HG03460 (cell line): ENCODE measurements around the gene NOL12.
"Not testable (repeated sequence)": the region's sequence is repeated elsewhere in the genome, so short reads cannot be mapped to it uniquely, and the experiment has no call there.

Experiments
- ATAC-seq: cut with Tn5 transposase; IDR thresholded peaks from one replicate; pipeline ENCODE4 v1.9.1; 2021; ENCODE audit not compliant: unreplicated experiment

Gene NOL12

DNA sequence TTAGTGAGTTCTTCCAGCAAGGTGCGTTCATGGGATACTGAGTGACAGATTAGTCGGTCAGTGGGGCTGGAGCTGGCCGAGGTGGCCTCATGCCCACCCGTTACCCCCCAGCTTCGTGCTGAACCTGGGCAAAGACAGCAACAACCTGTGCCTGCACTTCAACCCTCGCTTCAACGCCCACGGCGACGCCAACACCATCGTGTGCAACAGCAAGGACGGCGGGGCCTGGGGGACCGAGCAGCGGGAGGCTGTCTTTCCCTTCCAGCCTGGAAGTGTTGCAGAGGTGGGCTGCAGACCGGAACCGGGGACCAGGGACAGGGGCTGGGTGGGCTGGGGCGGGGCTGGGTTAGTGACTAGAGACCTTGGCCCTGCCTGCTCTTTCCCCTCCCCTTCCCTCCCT lies 7.8 kb upstream of the NOL12 start:
- ATAC-seq = no peak

DNA sequence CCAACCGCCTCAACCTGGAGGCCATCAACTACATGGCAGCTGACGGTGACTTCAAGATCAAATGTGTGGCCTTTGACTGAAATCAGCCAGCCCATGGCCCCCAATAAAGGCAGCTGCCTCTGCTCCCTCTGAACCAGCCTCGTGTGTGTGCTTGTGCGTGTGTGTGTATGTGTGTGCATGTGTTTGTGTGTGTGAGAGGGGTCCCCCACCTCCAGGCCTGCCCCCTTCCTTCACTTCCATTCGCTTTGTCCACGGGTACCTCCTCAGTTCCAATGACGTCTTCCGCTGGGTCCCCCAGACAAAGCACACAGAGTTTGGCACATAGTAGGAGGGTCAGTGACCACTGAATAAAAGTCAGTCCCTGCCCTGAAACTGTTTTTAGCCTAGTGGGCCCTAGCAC lies 6.5 kb upstream of the NOL12 start:
- no peak for ATAC-seq

DNA sequence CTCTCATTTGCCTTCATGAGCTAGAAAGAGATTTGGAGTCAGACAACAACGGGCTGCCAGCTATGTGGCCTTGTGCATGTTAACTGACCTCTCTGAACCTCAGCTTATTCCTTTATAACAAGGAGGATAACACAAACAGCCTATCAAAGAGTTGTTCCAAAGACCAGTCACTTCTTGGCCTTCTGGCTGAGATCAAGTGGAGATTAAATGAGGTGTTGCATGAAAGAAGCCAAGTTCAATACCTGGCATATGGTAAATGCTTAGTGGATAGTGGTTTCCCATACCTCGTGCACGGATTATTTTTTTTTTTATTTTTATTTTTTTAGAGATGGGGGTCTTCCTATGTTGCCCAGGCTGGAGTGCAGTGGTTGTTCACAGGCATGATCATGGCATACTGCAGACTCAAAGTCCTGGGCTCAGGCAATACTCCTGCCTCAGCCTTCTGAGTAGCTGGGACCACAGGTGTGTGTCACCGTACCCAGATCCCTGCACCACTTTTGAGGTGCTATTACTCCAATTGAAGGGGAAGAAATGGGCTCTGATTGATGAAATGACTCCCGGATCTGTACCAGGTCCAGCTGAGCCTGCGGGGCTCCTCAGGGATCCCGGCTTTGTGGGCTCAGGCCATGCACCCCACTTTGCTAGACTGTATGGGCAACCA lies 5.8 kb upstream of the NOL12 start:
- ATAC-seq = no peak

DNA sequence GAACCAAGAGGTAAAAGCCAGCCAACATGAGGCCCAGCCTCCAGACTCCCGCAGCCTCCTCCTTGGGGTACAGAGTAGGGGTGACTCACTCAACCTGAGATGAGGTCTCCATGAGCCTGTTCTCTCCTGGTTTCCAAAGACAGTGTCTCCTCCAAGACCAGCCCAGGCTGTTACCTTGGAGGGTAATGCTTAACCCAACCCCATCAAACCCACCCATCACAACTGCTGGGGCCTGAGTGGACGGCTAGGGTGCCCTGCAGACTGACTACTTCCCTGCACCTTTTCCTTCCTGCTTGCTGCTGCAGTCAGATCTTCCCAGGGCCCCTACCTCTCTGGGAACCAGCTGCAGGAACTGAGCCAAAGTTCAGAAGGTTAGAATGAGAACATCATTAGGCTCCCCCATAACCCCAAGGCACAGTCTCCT lies 5.1 kb upstream of the NOL12 start:
- no peak for ATAC-seq

DNA sequence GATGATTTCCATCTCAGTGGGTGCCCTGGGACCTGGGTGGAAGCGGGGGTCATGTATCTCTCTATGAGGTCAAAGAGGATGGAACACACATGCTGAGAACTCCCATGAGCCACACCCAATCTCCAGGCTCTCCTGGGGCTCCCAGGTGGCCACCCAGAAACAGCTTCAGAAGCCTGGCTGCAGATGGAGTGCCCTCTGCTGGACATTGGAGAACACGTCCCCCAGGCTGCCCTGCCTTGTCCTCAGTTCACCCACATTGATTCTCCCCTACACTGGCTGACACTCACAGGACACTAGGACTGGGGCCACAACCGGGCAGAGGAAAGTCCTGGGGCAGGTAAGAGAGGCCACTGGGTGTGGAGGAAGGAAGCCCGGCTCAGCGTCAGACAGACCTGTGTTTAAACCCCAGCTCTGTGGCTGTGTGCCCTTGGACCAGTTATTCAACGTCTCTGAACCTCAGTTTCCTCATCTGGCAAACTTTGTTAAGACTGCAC lies 4.5 kb upstream of the NOL12 start:
- ATAC-seq = no peak

DNA sequence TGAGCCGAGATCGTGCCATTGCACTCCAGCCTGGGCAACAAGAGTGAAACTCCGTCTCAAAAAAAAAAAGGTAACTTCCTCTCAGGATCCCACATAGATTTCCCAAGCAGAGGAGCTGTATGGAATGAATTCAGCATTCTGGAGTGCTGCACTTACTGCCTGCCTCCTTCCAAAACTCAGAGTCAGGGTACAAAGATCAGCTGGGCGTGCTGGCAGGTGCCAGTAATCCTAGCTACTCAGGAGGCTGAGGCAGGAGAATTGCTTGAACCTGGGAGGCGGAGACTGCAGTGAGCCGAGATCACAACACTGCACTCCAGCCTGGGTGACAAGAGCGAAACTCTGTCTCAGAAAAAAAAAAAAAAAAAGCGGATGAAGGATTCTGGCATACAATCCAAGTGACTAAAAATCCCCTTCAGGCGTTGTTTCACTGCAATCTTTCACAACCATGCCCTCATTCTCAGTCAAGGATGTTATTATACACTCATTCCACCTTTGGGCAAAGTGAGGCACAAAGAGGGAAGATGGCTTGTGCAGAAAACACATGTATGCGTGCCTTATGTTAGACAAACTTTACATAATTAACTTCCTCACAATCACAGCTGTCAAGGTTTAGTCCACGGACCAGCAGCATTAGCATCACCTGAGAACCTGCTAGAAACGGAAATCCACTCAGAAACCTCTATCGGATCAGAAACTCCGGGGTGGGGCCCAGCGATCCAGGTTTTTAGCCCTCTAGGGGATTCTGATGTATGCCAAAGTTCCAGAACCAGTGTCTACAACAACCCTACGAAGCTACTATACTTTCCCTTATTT lies 1.1 kb upstream of the NOL12 start:
- no peak for ATAC-seq

DNA sequence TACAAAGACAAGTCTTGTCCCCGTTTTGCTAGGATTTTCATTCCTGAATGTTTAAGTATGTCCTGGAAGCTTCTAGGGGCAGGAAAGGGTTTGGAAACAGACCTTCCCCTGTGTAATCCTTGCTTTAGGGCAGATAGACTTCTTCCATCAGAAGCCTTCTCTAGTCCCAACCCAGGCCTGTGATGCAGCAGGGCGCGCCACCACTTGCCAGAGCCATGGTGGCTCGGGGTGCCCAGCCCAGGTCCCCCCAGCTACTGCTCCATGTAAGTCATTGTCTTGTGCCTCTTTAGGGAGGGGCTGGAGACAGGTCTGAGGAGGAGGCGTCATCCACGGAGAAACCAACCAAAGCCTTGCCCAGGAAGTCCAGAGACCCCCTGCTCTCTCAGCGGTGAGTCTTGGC lies 4.3 kb downstream of the NOL12 start:
- no peak for ATAC-seq

DNA sequence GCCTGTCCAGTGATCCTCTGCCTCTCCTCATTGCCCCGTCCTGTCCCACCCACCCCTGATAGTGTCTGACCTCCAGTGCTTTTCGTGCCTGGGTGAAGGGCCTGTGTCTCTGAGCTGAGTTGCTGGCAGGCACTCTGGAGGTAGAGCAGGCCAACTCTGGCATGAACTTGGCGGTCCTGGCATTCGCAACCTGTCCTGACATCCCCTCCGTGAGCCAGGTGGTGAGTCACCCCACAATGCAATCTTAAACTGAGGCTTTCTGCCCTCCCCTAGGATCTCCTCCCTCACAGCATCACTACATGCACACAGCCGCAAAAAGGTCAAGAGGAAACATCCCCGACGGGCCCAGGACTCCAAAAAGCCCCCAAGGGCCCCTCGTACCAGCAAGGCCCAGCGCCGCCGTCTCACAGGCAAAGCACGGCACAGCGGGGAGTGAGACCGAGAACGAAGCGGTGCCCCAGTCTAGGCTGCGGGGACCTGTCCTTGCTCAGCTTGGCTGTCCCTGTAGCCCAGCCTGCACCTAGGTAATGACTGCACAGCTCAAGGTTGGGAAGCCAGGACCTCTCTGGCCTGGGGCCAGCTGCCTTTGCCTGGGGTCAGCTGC lies 4.9 kb downstream of the NOL12 start:
- no peak for ATAC-seq

DNA sequence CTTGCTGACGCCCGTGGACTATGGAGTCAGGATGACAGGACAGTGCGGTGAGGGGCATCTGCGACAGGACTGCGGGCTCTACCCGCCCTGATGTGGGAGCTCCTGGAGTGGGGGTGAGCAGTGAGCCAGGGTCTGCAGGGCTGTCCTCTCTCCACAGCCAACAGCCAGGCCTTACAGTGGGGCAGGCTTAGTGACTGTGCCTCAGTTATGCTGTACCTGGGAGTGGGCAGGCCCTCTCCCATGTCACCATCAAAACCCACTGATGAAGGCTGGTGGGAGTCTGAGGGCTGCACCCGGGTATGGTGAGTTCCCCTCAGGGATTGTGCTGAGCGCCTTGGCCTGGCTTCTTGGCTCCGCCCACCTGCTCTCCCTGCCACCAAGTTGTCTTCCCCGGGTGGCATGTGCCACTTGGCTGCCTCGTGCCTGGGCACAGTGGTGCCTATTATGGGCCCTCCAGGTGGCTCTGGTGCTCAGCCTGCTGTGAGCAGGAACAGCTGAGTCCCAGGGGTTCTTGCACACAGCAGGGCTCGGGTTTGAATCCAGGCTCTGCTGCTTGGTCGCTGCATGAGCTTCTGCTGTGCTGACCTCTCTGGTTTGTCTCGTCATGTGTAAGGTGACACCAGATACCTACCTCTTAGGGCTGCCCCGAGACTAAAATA lies 6.6 kb downstream of the NOL12 start:
- no peak for ATAC-seq

DNA sequence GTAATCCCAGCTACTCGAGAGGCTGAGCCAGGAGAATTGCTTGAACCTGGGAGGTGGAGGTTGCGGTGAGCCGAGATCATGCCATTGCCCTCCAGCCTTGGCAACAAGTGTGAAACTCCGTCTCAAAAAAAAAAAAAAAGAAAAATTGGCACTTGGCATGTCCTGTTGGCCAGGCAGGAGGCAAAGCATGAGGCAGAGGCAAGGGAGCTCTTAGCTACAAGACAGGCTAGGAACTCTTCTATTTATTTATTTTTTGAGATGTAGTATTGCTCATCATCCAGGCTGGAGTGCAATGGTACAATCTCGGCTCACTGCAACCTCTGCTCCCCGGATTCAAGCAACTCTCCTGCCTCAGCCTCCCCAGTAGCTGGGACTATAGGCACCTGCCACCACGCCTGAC lies 8.0 kb downstream of the NOL12 start:
- not testable (repeated sequence) for ATAC-seq

DNA sequence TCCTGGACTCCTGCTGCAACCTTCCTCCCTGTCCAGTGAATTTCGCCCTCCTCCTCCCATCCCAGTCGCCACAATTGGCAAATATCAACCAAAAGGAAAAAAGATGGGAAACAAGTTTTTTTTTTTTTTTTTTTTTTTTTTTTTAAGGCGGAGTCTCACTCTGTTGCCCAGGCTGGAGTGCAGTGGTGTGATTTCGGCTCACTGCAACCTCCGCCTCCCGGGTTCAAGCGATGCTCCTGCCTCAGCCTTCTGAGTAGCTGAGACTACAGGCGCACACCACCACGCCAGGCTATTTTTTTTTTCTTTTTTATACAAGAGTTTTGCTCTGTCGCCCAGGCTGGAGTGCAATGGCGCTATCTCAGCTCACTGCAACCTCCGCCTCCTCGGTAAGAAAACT lies 10.1 kb downstream of the NOL12 start:
- not testable (repeated sequence) for ATAC-seq

DNA sequence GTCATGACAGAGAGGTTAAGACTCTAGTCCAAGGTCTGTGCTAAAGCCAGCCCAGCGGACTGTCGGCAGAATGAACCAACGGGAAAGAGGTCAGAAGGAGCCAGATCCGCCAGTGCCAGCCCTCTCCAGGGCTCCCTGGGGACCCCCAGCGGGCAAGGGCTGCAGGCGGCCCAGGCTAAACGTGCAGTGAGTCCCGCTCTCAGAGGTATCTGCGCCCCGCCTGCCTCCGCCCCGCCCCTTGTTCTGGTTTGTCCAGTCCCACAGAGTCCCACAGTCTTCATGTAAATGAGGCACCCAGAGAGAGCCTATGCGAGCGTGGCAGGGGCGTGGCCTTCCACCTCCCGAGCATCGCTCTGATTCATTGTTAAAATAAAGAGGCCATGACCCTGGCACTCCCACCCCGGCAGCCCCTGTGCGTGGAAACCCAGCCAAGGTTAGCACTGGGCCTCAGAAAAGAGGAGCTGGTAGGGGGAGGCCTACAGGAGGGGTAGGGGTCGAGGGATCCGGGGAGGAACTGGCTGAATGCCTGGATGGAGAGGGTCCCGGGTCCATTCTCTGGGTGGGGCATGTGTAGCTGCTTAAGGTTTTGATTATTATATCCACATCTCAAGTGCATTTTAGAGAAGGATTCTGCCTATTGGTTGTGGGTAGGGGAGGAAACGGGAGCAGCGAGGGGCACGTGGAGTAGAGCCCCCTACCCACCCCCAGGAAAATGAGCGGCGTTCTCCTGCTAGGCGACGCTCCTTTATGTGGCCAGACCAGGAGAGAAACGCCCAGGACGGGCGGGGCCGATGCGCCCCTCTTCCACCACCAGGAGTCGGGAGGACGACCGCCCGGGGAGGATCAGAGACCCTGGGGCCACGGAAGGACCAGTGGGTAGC lies 10.8 kb downstream of the NOL12 start, which contains the start of gene TRIOBP:
Gene TRIOBP (plus strand): TSS at position 392 of the 881 bp plus-strand sequence. CDS start 4,318 bp downstream, outside the sequence.
- ATAC-seq = peak; percentile 93

DNA sequence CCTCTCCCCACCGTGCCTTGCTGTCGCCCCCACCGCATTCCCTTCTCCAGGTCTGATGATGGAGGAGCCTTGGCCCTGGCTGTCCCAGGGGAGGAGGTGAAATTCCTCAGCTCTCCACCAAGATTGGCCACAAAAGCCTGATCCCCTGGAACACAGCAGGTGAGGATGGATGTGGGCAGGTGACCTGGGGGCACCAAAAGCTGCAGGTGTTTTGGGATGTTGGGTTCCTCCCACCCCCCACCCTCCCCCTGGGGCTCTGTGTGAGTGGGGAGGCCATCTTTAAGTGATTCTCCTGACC lies 11.3 kb downstream of the NOL12 start:
- ATAC-seq = no peak

DNA sequence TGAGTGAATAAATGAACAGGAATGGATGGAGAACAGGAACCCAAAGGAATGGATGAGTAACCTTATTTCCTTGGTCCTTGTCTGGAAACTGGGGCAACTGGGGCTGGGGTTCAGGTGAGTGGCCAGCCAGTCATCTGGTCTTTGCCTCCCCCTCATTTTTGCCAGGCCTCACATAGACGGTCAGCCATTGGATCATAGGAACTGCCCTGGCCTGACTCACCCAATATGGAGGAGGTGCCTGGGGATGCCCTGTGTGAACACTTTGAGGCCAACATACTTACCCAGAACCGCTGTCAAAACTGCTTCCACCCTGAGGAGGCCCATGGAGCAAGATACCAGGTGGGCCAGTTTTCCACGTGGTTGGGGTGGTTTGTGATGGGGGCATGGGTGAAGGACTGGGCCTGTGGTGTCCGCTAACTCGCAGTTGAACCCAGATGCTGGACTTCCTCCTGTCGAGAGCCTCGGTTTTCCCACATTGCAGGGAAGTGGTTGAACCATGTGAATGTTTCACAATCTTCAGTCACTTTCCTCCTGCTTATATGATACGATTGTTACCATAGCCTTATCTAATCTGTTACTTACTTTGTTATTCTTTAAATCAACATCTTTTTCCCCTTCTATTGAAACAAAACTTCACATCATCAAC lies 15.1 kb downstream of the NOL12 start:
- ATAC-seq = no peak

DNA sequence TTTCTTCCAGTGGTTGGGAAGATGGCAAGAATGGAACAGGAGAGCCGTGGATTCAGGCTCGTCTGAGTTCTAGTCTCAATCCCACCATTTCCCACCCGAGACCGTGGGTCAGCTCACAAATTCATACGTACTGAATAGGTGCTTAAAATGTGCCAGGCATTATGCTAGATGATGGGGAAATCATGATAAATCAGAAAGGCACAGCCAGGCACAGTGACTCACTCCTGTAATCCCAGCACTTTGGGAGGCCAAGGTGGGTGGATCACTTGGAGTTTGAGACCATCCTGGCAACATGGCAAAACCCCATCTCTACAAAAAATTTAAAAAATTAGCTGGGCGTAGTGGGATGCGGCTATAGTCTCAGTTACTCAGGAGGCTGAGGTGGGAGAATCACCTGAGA lies 17.8 kb downstream of the NOL12 start:
- ATAC-seq = no peak

DNA sequence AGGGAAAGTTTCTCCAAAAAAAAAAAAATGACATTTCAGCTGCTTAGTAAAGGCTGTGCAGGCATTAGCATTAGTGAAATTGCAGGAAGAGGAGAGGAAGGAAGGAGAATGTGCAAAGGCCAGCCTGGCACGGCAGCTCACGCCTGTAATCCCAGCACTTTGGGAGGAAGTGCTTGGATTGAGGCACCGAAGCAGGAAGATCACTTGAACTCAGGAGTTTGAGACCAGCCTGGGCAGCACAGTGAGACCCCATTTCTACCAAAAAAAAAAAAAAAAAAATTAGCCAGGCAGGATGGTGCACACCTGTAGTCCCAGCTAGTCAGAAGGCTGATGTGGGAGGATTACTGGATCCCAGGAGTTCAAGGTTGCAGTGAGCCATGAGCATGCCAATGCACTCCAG lies 18.5 kb downstream of the NOL12 start:
- ATAC-seq = no peak

DNA sequence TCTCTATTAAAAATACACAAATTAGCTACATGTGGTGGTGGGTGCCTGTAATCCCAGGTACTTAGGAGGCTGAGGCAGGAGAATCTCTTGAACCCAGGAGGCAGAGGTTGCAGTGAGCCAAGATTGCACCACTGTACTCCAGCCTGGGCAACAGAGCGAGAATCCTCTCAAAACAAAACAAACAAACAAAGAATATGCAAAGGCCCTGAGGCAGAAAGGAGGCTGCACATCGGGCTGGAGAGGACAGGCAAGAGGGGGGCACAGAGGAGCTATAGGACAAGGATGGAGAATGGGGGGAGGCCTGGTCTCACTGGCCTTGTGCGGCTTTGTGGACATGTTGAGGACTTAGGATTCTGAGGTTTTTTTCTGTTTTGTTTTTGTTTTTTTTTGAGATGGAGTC lies 19.1 kb downstream of the NOL12 start:
- no peak for ATAC-seq

DNA sequence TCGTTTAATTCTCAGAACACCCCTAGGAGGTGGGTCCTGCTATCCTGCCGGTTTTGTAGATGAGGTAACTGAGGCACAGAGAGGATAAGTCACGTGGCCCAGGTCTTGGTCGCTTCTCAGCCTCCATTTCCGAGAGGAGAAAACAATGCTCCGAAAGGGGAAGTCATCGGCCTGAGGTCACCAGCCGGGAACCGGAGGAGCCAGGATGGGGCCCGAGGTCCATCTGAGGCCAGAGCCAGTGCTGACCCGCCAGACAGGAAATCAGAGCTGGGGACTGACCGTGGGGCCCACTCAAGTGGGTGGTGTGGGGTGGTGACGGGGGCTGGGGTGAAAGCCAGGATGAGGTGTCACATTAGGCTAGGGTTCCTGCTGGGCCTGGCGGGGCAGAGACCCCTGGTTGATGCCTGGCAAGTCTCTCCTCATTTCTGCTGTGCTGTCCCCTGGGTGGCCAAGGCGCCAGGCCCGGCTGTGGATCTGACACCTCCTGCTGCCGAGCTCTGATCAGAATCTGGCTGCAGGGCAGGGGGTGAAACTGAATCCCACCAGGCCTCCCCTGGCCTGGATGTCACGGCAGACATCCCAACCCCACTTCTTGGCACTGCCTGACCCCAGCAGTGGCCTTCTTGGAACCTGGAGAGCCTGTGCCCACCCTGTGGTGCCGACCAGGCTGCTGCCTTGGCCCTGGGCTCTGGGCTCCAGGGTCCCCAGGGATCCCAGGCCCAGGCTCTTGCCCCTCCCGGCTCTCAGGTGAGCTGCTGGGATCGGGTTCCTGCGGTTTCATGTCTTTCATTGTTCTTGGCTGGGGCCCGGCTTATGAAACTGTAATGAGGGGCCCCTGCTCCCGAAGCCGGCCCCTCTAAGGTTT lies 22.7 kb downstream of the NOL12 start:
- ATAC-seq = no peak

DNA sequence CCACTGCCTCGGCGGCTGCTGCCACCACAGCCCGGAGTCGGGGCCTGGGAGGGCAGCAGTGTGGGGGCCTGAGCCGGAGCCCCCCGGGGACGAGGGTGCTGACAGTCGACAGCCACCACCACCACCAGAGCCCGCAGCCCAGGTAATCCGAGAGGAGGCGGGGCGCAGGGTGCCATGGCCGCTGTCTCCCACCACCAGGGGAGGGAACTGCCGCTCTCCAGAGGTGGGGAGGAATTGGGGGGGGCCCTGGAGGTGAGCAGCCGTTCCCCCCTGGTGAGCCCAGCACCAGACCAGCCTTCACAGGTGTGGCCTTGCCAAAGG lies 23.3 kb downstream of the NOL12 start:
- no peak for ATAC-seq
